Suppressor macrophage treated with lipopolysaccharide for 1 hour (primary cell): Measurements from ENCODE around the gene ANKIB1.
"Not testable (repeated sequence)": the region's sequence is repeated elsewhere in the genome, so short reads cannot be mapped to it uniquely, and the experiment has no call there.

ENCODE experiments used
- DNase-seq, 3 donors: peaks; one replicate each; pipeline ENCODE4 v3.0.0-alpha.2; 2020 to 2022

ANKIB1 gene

GRCh38 chr7:92331508-92331907, 85.7 kb downstream of the ANKIB1 start:
- no peak for DNase-seq

- no peak for DNase-seq
Observed at GRCh38 chr7:92332782-92333181, 87.0 kb downstream of the ANKIB1 start.

GRCh38 chr7:92333866-92334265, 88.1 kb downstream of the ANKIB1 start:
- DNase-seq: no peak

DNA sequence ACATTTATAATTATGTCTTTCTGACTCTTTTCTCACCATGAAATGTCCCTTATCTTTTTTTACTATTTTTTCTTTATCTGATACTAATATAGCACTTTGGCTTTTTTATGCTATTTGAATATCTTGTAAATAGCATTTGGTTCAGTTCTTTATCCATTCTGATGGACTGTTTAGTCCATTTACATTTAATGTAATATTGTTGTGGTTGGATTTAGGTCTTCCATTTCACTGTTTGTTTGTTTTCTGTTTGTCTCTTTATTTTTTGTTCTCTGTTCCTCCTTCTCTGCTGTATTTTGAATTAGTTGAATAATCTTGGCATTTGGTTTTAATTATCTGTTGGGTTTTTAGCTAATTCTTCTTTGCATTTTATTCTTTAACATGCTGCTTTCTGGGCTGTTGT, 89.8 kb downstream of the ANKIB1 start:
- DNase-seq: no peak

- no peak for DNase-seq
Observed at GRCh38 chr7:92336662-92337340, 91.0 kb downstream of the ANKIB1 start.

- no peak for DNase-seq
Observed at GRCh38 chr7:92340016-92340415, 94.2 kb downstream of the ANKIB1 start.

DNA sequence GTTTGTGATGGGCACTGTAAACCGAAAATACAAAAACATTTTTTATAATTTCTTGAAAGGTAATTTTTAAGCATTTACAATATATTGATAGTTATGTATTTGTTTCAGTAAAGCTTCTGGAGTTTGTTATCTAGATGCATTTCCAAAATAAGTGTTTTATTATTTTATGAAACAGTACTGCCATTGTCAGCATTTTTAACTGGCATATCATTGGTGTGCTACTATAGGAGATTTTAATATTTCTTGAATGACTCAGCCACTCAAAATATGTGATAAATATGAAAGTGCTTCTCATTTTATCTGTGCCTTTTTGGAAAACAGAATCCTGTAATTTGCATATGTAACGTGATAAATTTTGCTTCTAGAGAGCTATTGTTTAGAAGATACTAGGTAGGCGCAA, 97.9 kb downstream of the ANKIB1 start:
- no peak for DNase-seq

DNA sequence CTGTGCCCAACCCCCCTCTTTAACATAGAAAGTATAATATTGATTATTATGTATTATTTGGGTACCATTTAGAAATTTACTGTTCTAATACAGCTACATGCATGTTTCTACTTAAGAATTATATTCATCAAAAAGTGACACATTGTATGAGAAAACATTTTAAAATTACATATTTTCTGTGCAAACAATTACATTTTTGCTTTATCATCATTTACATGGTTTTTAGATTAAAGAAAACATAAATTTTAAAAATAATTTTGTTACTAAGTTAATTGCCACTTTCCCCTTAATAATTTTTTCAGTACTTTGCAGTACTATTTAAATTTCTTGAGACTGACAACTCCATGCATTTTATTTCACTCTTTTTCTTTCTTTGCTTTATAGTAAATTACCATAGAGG, 106.2 kb downstream of the ANKIB1 start:
- no peak for DNase-seq

GRCh38 chr7:92354214-92354613, 108.4 kb downstream of the ANKIB1 start:
- no peak for DNase-seq

DNA sequence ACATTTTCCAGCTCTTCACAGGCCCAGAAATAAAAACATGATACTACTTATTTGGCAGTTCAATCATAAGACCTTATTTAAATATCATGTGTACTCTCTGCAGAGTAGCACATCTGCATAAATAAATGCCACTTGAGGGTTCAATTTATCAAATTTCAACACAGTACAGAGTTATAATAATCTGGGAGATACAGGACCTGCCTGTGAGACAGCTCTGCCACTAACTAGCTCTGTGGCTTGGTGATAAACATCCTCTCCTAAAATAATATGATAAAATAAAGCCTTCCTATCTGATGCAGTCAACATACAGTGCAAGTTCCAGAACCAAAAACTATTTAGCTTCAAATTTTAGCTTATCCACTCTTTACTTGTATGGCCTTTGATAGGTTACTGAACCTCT, 110.6 kb downstream of the ANKIB1 start:
- DNase-seq: no peak

DNA sequence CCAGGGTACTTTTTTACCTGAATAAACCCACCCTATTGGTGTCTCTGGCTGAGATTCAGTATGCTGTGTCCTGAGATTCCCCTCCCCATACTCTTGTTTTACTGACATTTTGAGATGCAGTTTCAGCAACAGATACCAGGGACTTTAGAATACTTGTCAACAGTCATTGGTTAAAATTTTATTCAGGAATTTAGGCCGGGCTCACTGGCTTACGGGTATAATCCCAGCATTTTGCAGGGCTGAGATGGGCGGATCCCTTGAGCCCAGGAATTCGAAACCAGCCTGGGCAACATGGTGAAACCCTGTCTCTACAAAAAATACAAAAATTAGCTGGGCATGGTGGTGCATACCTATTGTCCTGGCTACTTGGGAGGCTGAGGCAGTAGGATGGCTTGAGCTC, 111.5 kb downstream of the ANKIB1 start:
- no peak for DNase-seq

GRCh38 chr7:92359179-92359578, 113.4 kb downstream of the ANKIB1 start:
- not testable (repeated sequence) for DNase-seq

DNA sequence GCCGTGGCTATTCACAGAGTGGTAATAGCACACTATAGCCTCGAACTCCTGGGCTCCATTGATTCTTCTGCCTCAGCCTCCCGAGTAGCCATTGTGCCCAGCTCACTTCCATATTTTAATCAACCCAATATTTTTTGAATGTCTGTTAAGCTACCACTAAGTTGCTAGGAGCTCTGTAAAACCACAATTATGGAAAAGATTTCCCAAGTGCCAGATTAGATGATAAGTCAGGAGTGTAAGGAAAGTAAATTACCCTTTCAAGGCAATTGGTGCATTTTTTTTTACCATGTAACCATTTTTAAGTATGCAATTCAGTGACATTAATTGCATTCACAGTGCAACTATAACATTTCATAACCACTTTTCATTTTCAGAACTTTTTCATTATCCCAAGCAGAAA, 114.0 kb downstream of the ANKIB1 start:
- no peak for DNase-seq

DNA sequence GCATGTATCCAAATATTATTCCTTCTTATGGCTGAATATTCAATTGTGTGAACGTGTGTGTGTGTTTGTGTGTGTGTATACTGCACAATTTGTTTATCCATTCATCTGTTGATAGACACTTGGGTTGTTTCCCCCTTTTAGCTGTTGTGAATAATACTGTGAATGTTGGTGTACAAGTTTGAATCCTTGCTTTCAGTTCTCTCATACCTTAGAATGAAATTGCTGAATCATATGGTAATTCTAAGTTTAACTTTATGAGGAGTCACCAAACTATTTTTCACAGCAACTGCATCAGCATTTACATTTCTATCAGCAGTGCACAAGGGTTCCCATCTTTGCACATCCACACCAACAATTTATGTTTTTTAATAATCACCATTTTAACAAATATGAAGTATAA, 114.6 kb downstream of the ANKIB1 start:
- no peak for DNase-seq

DNA sequence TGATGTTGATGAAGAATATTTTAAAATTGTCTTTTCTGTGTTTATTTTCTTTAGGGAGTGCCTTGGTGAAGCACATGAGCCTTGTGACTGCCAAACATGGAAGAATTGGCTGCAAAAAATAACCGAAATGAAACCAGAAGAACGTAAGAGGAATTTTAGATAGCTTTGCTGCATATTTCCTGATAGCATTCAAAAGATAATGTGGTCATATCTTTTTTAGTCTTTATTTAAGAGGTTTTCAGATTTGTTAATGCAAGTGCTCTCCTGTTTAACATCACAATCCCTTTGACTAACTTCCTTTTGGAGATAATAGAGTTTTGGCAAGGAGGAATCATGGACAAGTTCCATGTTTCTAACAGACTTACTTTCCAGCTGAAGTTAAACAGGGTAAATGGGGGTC, 116.4 kb downstream of the ANKIB1 start:
- DNase-seq: no peak

- no peak for DNase-seq
Observed at GRCh38 chr7:92366730-92367129, 121.0 kb downstream of the ANKIB1 start.

DNA sequence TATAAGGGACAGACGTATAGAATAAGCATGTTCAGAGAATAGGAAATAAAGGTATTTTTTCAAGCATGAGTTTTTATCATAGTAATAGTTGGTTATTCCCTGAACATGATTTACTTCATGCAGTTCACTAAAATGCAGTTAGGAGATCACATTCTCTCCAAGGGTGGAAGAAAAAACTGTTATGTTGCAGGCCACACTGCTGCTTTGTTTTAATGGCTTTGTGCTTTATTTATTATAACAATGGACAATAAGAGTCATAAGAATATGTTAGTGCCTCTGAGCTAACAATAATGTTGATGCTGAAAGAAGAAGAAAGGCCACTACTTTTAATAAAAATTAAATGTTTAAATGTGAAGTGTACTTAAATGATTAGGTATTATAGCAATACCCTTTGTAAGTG, 123.0 kb downstream of the ANKIB1 start:
- no peak for DNase-seq

GRCh38 chr7:92375013-92375412, 129.2 kb downstream of the ANKIB1 start:
- no peak for DNase-seq

- DNase-seq: no peak
Observed at GRCh38 chr7:92391071-92391470, 145.3 kb downstream of the ANKIB1 start.

DNA sequence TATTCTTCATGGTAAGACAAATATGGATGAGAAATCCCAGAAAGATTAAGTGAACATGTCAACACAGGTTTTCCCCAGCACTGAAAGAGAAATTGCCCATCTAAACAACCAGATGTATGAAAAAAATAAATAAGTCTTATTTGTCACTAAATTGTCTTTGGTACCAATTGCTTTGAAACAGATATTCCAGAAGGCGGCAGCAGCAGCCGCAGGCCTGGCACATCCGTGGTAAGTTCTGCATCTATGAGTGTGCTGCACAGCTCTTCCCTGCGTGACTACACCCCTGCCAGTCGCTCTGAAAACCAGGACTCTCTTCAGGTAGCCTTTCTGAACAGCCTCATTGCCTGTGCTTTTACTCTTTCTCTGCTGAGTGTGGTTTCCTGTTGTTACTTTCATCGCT, 151.8 kb downstream of the ANKIB1 start:
- DNase-seq: no peak

- DNase-seq: no peak
Observed at GRCh38 chr7:92400013-92400412, 154.2 kb downstream of the ANKIB1 start.

DNA sequence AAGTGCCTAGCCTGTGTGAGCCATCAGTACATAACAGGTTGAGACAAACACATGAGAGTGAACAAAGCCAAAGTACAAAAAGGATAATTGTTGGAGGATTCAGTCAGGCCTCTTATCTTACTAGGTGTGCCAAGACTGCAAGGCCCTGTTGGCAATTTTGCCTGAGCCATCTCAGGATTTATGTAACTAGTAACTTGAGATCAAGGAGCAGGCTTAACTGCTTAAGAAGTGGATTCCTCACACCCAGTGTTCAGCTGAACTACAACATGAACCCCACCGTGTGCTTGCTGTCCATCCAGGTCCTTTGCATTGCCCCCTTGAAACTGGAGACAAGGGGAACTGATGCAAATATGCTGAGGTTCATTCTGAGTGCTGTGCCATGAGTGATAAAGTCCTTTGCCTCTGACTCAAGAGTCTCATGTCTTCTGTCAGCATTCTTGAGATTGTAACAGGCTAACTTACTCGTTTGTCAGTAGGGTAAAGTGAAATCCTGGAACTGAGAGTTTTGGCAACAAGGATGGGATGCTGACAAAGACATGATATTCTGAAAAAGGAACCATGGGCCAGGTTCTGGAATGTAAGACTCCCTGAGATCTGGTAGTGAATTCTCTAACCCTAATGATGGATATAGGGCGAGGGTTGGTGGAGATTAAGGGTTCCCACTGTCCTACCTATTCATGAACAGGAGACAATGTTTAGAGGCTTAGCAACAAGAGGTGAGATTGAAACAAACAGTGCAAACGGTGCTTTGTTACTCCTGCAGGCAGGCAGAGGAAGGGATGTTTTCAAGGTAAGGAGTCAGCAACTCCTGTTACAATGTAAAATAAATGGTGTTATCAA, 157.4 kb downstream of the ANKIB1 start:
- DNase-seq: no peak

DNA sequence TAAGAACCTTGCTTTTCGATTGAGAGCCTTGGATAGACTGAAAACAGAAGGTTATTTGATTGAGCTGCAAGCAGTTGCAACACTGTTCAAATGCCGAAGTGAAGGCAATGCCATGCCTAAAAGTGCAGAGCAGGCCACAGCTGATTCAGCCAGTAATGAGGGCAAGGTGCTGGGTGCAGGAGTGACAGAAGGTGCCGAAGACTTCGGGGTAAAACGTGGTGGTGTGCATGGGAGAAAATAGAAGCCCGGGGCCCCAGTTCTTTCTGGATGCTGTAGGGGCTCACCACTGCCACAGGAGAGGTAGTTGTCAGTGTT, 157.9 kb downstream of the ANKIB1 start:
- no peak for DNase-seq

DNA sequence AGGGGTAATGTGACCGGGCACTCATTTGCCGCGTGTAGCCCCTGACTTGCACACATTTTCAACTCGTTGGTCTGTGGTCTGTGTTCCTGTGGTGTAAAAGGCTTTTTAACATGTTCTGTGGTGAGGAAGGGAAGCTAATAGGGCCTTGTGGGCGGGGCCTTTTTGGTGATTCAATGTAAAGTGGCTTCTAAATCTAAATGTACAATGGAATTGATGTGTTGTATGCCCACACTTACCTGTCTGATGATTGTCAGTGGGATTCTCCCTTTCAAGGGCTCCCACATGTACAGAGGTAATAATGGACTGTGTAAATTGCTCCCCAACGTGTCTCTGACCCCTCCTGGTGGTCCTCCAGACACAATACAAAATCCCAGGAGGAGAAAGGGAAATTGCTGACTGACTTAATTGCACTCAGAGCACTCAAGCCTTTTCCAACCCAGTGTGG, 158.4 kb downstream of the ANKIB1 start:
- peak in 1 of 3 donors; percentile 10 for DNase-seq

DNA sequence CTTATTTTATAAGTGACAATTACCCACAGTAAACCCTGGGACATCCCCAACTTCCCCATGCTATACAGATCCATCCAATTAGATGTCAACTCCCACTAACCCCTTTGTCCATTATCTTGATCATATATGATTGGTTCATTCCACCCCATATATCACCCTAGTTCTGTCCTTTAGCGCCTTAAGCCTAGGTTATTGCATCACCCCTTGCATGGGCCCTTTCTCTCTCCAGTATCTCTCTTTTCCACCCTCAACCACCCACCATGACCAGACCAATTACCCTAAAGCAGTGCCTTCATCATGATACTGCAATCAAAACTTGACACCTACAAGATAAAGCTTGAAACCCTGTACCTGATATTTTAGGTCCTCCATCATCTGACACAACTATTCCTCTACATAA, 163.6 kb downstream of the ANKIB1 start:
- no peak for DNase-seq
